HepG2 (cell line): Measurements from ENCODE around the gene ENO3. TPM values are rescaled to one million over a fixed set of nuclear protein-coding genes. Genes with fewer than 3 reads are reported as not detected.

Source experiments
- CEBPB ChIP-seq: IDR thresholded peaks from 2 replicates; pipeline ENCODE4 v1.6.1; 2011; ENCODE audit warnings: low read depth, low read length, improper control_type of control experiment, borderline replicate concordance
- GATA4 ChIP-seq: sonication (generic); IDR thresholded peaks from 2 replicates; pipeline ENCODE4 v1.6.1; 2016; ENCODE audit warnings: antibody characterized with exemption, low read depth, borderline replicate concordance
- GTF2F1 ChIP-seq: fragments of 150-350 bp; IDR thresholded peaks from 2 replicates; pipeline ENCODE4 v1.6.1; 2014; ENCODE audit warnings: low read length
- HOXA5 ChIP-seq: sonication (generic); formaldehyde crosslinking; IDR thresholded peaks from 2 replicates; pipeline ENCODE4 v1.4.0; 2020; ENCODE audit warnings: missing genetic modification reagents
- NCOR1 ChIP-seq: fragments of 200-600 bp; sonication (generic); IDR thresholded peaks from 2 replicates; pipeline ENCODE4 v1.7.0; 2017; ENCODE audit warnings: antibody characterized with exemption, low read length, borderline replicate concordance
- RFXANK ChIP-seq: IDR thresholded peaks from 2 replicates; pipeline ENCODE4 v1.6.1; 2016
- SMAD1 ChIP-seq: sonication (generic); formaldehyde crosslinking; IDR thresholded peaks from 2 replicates; pipeline ENCODE4 v1.4.0; 2020; ENCODE audit warnings: missing genetic modification reagents, low read depth, mild to moderate bottlenecking, borderline replicate concordance
- ZBTB8A ChIP-seq: sonication (generic); formaldehyde crosslinking; IDR thresholded peaks from 2 replicates; pipeline ENCODE4 v1.4.0; 2020; ENCODE audit warnings: mild to moderate bottlenecking, low read depth, missing genetic modification reagents, borderline replicate concordance
- ZFP90 ChIP-seq: sonication (generic); formaldehyde crosslinking; IDR thresholded peaks from 2 replicates; pipeline ENCODE4 v1.8.0; 2022; ENCODE audit warnings: missing genetic modification reagents, mild to moderate bottlenecking, inconsistent platforms, borderline replicate concordance
- ZNF101 ChIP-seq: sonication (generic); formaldehyde crosslinking; IDR thresholded peaks from 2 replicates; pipeline ENCODE4 v1.4.0; 2020; ENCODE audit warnings: mild to moderate bottlenecking, low read depth, missing genetic modification reagents, borderline replicate concordance
- ZNF567 ChIP-seq: sonication (generic); formaldehyde crosslinking; IDR thresholded peaks from 2 replicates; pipeline ENCODE4 v1.8.1; 2023; ENCODE audit warnings: mild to moderate bottlenecking, missing genetic modification reagents, borderline replicate concordance
- ZNF652 ChIP-seq: IDR thresholded peaks from 2 replicates; pipeline ENCODE4 v1.6.1; 2016; ENCODE audit warnings: low read depth, borderline replicate concordance
- ZNF678 ChIP-seq: sonication (generic); formaldehyde crosslinking; IDR thresholded peaks from 2 replicates; pipeline ENCODE4 v1.4.0; 2020; ENCODE audit warnings: mild to moderate bottlenecking, missing genetic modification reagents
- polyA plus RNA-seq, 8 experiments: library from polyadenylated mRNA; depleted of rRNA in 3 of 8; stranded (reverse) in 7 of 8; unstranded in 1 of 8; fragments of >200 nt; fragmentation: Illumina TruSeq in 4 of 8; extraction: Trizol in 4 of 8; gene quantifications; 2 replicates each; pipeline versions ENCODE4 v1.2.1 to v1.2.3, GENCODE V29; 2011 to 2016; ENCODE audit warnings: low read depth in 4 of 8, missing spikeins in 1 of 8, mixed read lengths in 1 of 8; ENCODE audit not compliant: insufficient read depth in 1 of 8
- total RNA-seq, 5 experiments: library from RNA; depleted of rRNA; stranded (reverse); fragments of >200 nt; fragmentation: Illumina TruSeq; extraction: Trizol; gene quantifications; 2 replicates each; pipeline ENCODE4 v1.2.3, GENCODE V29; 2016; ENCODE audit warnings: low read depth in 1 of 5
- TF ChIP-seq, protein P1 (sequence below): sonication (generic); formaldehyde crosslinking; IDR thresholded peaks from 2 replicates; pipeline ENCODE4 v1.4.0; 2020; ENCODE audit warnings: missing genetic modification reagents, borderline replicate concordance
- TF ChIP-seq, protein P2 (sequence below): sonication (generic); formaldehyde crosslinking; IDR thresholded peaks from 2 replicates; pipeline ENCODE4 v1.4.0; 2020; ENCODE audit warnings: missing genetic modification reagents, mild to moderate bottlenecking, borderline replicate concordance
- TF ChIP-seq, protein P3 (sequence below): sonication (generic); formaldehyde crosslinking; IDR thresholded peaks from 2 replicates; pipeline ENCODE4 v1.4.0; 2020; ENCODE audit warnings: mild to moderate bottlenecking, missing genetic modification reagents
- TF ChIP-seq, protein P4 (sequence below): sonication (generic); formaldehyde crosslinking; IDR thresholded peaks from 2 replicates; pipeline ENCODE4 v1.4.0; 2020; ENCODE audit warnings: missing genetic modification reagents, borderline replicate concordance
- TF ChIP-seq, protein P5 (sequence below): sonication (generic); formaldehyde crosslinking; IDR thresholded peaks from 2 replicates; pipeline ENCODE4 v1.5.1; 2020; ENCODE audit warnings: missing genetic modification reagents, mild to moderate bottlenecking, borderline replicate concordance

Gene ENO3
- total and polyA plus RNA-seq, 2 of the 13 experiments (the other 11 are each of a cell fraction or from before 2014, with no cell fraction given), result 59.8 to 69.8 TPM

DNA sequence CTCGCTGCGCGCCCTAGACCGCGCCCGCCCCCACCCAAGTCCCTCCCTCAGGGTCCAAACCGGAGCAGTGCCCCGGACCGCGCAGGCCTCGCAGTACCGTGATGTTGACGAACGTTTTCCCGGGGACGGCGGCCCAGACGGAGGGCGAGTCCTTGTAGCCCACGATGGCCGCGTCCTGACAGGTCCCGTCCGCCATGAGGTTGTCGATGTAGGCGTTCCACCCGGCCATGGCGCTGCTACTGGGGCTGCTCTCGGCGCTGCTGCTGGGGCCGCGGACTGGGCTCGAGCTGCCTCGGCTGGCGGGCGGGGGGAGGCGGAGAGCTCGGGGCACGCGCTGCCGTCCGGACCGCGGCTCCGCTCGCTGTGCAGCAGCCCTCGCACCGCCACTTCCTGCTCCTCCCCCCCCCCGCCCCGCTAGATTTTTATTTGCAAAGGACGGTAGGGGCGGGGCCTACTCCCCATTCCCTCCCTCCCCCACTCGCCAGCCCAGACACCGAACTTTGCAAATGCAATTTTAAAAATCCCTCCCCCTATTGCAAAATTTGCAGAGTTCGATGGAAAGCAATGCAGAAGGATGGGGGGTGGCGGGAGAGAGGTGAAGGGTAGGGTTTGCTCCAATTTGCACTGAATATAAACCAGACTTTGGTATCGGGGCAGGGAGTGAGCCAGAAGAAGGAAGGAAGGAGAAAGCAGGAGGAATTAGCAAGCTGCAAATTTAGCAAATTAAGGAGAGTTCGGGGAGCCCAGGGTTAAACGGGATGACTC is 2.6 kb upstream of the ENO3 start, which contains the start of gene PFN1 (continued):
- TF ChIP-seq, protein P1, sequence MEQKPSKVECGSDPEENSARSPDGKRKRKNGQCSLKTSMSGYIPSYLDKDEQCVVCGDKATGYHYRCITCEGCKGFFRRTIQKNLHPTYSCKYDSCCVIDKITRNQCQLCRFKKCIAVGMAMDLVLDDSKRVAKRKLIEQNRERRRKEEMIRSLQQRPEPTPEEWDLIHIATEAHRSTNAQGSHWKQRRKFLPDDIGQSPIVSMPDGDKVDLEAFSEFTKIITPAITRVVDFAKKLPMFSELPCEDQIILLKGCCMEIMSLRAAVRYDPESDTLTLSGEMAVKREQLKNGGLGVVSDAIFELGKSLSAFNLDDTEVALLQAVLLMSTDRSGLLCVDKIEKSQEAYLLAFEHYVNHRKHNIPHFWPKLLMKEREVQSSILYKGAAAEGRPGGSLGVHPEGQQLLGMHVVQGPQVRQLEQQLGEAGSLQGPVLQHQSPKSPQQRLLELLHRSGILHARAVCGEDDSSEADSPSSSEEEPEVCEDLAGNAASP, result no peak
- TF ChIP-seq ZNF101 (no peak), CEBPB (peak; percentile 89), ZNF652 (CRISPR knock-in tag) (peak; percentile 95), RFXANK (CRISPR knock-in tag) (no peak), HOXA5 (CRISPR knock-in tag) (no peak; the same call in 1 of the 2 replicates), GATA4 (peak; percentile 66; the same call in 1 of the 2 replicates), ZNF678 (CRISPR knock-in tag) (no peak), ZFP90 (CRISPR knock-in tag) (peak; percentile 22; the same call in 1 of the 2 replicates), ZNF567 (CRISPR knock-in tag) (0 out of 2 replicates have a peak, but pooled peaks have one; percentile 23), NCOR1 (peak; percentile 83; the same call in 1 of the 2 replicates), SMAD1 (CRISPR knock-in tag) (no peak; the same call in 1 of the 2 replicates), GTF2F1 (no peak), ZBTB8A (CRISPR knock-in tag) (no peak)
- TF ChIP-seq, protein P2, sequence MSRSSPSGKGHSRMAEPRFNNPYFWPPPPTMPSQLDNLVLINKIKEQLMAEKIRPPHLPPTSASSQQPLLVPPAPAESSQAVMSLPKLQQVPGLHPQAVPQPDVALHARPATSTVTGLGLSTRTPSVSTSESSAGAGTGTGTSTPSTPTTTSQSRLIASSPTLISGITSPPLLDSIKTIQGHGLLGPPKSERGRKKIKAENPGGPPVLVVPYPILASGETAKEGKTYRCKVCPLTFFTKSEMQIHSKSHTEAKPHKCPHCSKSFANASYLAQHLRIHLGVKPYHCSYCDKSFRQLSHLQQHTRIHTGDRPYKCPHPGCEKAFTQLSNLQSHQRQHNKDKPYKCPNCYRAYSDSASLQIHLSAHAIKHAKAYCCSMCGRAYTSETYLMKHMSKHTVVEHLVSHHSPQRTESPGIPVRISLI (CRISPR knock-in tag), result peak; percentile 46; the same call in 1 of the 2 replicates
- TF ChIP-seq, protein P3, sequence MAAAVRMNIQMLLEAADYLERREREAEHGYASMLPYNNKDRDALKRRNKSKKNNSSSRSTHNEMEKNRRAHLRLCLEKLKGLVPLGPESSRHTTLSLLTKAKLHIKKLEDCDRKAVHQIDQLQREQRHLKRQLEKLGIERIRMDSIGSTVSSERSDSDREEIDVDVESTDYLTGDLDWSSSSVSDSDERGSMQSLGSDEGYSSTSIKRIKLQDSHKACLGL (CRISPR knock-in tag), result 0 out of 2 replicates have a peak, but pooled peaks have one; percentile 17
- TF ChIP-seq, protein P4, sequence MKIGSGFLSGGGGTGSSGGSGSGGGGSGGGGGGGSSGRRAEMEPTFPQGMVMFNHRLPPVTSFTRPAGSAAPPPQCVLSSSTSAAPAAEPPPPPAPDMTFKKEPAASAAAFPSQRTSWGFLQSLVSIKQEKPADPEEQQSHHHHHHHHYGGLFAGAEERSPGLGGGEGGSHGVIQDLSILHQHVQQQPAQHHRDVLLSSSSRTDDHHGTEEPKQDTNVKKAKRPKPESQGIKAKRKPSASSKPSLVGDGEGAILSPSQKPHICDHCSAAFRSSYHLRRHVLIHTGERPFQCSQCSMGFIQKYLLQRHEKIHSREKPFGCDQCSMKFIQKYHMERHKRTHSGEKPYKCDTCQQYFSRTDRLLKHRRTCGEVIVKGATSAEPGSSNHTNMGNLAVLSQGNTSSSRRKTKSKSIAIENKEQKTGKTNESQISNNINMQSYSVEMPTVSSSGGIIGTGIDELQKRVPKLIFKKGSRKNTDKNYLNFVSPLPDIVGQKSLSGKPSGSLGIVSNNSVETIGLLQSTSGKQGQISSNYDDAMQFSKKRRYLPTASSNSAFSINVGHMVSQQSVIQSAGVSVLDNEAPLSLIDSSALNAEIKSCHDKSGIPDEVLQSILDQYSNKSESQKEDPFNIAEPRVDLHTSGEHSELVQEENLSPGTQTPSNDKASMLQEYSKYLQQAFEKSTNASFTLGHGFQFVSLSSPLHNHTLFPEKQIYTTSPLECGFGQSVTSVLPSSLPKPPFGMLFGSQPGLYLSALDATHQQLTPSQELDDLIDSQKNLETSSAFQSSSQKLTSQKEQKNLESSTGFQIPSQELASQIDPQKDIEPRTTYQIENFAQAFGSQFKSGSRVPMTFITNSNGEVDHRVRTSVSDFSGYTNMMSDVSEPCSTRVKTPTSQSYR (CRISPR knock-in tag), result peak; percentile 78; the same call in 1 of the 2 replicates
- TF ChIP-seq, protein P5, sequence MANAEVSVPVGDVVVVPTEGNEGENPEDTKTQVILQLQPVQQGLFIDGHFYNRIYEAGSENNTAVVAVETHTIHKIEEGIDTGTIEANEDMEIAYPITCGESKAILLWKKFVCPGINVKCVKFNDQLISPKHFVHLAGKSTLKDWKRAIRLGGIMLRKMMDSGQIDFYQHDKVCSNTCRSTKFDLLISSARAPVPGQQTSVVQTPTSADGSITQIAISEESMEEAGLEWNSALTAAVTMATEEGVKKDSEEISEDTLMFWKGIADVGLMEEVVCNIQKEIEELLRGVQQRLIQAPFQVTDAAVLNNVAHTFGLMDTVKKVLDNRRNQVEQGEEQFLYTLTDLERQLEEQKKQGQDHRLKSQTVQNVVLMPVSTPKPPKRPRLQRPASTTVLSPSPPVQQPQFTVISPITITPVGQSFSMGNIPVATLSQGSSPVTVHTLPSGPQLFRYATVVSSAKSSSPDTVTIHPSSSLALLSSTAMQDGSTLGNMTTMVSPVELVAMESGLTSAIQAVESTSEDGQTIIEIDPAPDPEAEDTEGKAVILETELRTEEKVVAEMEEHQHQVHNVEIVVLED, result peak; percentile 31; the same call in 1 of the 2 replicates
